Measurements from ENCODE around the gene RIF1.

DNA sequence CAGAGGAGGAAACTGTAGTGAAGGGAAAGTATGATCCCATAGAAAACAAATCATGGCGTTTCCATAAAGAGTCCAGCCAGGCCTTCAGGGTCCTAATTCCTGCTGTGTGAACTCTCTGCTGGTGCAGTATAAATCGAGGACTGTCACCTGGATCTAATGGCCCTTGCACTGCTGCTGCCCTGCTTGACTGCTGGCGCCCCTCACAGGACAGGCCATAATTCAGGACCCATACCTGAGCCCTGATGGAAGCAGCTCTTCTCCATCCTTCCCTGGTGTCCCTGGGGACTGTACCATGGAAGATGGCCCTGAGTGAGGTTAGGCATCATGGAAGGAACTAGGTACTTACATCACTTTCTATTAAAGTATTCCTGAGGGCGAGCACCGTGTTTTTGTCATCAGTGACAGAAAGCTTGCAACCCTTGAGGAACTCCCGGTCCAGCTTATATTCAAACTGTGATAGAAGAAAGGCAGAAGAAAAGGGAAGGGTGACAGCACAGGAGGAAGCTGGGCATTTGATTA lies 116.9 kb downstream of the RIF1 start:
- TF ChIP-seq, protein P1, sequence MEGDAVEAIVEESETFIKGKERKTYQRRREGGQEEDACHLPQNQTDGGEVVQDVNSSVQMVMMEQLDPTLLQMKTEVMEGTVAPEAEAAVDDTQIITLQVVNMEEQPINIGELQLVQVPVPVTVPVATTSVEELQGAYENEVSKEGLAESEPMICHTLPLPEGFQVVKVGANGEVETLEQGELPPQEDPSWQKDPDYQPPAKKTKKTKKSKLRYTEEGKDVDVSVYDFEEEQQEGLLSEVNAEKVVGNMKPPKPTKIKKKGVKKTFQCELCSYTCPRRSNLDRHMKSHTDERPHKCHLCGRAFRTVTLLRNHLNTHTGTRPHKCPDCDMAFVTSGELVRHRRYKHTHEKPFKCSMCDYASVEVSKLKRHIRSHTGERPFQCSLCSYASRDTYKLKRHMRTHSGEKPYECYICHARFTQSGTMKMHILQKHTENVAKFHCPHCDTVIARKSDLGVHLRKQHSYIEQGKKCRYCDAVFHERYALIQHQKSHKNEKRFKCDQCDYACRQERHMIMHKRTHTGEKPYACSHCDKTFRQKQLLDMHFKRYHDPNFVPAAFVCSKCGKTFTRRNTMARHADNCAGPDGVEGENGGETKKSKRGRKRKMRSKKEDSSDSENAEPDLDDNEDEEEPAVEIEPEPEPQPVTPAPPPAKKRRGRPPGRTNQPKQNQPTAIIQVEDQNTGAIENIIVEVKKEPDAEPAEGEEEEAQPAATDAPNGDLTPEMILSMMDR (conservative IDR thresholded peaks at IDR 0.05): no peak
- TF ChIP-seq ZFX (IDR thresholded peaks at IDR 0.05): no peak

Data from C4-2B (cell line).